HepG2 (cell line): ENCODE results near the gene BICRAL. TPM values are rescaled to one million over a fixed set of nuclear protein-coding genes. Genes with fewer than 3 reads are reported as not detected.

ENCODE experiments used
- ARID2 ChIP-seq: sonication (generic); formaldehyde crosslinking; IDR thresholded peaks from 2 replicates; pipeline ENCODE4 v1.8.1; 2022; ENCODE audit warnings: mild to moderate bottlenecking, missing genetic modification reagents, borderline replicate concordance
- CHCHD3 ChIP-seq: sonication (generic); formaldehyde crosslinking; IDR thresholded peaks from 2 replicates; pipeline ENCODE4 v1.8.0; 2022; ENCODE audit warnings: mild to moderate bottlenecking, missing genetic modification reagents, moderate library complexity
- CREB1 ChIP-seq, 2 experiments: fragments of 450-650 bp in 1 of 2; IDR thresholded peaks; 2 replicates each; pipeline ENCODE4 v1.6.1; 2016 to 2017; ENCODE audit warnings: control low read depth in 1 of 2, mild to moderate bottlenecking in 1 of 2, missing compliant biosample characterization in 1 of 2, missing genetic modification characterization in 1 of 2
- DMTF1 ChIP-seq: sonication (generic); formaldehyde crosslinking; IDR thresholded peaks from 2 replicates; pipeline ENCODE4 v1.4.0; 2020; ENCODE audit warnings: mild to moderate bottlenecking, missing genetic modification reagents
- ETV6 ChIP-seq: sonication (generic); formaldehyde crosslinking; conservative IDR thresholded peaks from 2 replicates; pipeline ENCODE4 v1.4.0; 2020; ENCODE audit warnings: missing genetic modification reagents
- HOMEZ ChIP-seq: IDR thresholded peaks from 2 replicates; pipeline ENCODE4 v1.6.1; 2016; ENCODE audit warnings: low read depth
- HOXD1 ChIP-seq: sonication (generic); formaldehyde crosslinking; IDR thresholded peaks from 2 replicates; pipeline ENCODE4 v1.5.0; 2020; ENCODE audit warnings: missing genetic modification reagents
- KDM1A ChIP-seq: IDR thresholded peaks from 2 replicates; pipeline ENCODE4 v1.6.1; 2016; ENCODE audit warnings: missing compliant biosample characterization
- KLF16 ChIP-seq, 2 experiments: sonication (generic) in 1 of 2; formaldehyde crosslinking in 1 of 2; IDR thresholded peaks; 2 replicates each; pipeline versions ENCODE4 v1.6.1 to v1.8.0; 2016 to 2023; ENCODE audit warnings: missing genetic modification reagents in 2 of 2, missing compliant biosample characterization in 1 of 2
- MBD4 ChIP-seq: IDR thresholded peaks from 2 replicates; pipeline ENCODE4 v1.6.1; 2012; ENCODE audit warnings: low read length, inconsistent platforms, borderline replicate concordance
- MIXL1 ChIP-seq: IDR thresholded peaks from 2 replicates; pipeline ENCODE4 v1.6.1; 2016
- REL ChIP-seq: sonication (generic); formaldehyde crosslinking; conservative IDR thresholded peaks from 2 replicates; pipeline ENCODE4 v1.8.0; 2022; ENCODE audit warnings: mild to moderate bottlenecking, missing genetic modification reagents, moderate library complexity
- SNAPC2 ChIP-seq: sonication (generic); formaldehyde crosslinking; IDR thresholded peaks from 2 replicates; pipeline ENCODE4 v1.8.1; 2022; ENCODE audit warnings: mild to moderate bottlenecking, missing genetic modification reagents
- SP1 ChIP-seq, 2 experiments: fragments of 450-650 bp in 1 of 2; sonication (generic) in 1 of 2; formaldehyde crosslinking in 1 of 2; IDR thresholded peaks; 2 replicates each; pipeline versions ENCODE4 v1.4.0 to v1.6.1; 2016 to 2020; ENCODE audit warnings: missing genetic modification reagents in 1 of 2
- TGIF2 ChIP-seq: IDR thresholded peaks from 2 replicates; pipeline ENCODE4 v1.6.1; 2016; ENCODE audit warnings: control low read depth, missing compliant biosample characterization
- ZBTB1 ChIP-seq: sonication (generic); formaldehyde crosslinking; IDR thresholded peaks from 2 replicates; pipeline ENCODE4 v1.4.0; 2020; ENCODE audit warnings: missing genetic modification reagents, borderline replicate concordance
- ZFAT ChIP-seq: sonication (generic); formaldehyde crosslinking; conservative IDR thresholded peaks from 2 replicates; pipeline ENCODE4 v1.8.1; 2023; ENCODE audit warnings: missing genetic modification reagents, inconsistent platforms
- ZKSCAN5 ChIP-seq: sonication (generic); formaldehyde crosslinking; IDR thresholded peaks from 2 replicates; pipeline ENCODE4 v1.5.1; 2020; ENCODE audit warnings: mild to moderate bottlenecking, missing genetic modification reagents
- ZNF205 ChIP-seq: IDR thresholded peaks from 2 replicates; pipeline ENCODE4 v1.6.1; 2018; ENCODE audit warnings: missing biosample characterization, missing genetic modification reagents
- ZNF282 ChIP-seq: fragments of 450-650 bp; IDR thresholded peaks from 2 replicates; pipeline ENCODE4 v1.6.1; 2018; ENCODE audit not compliant: partially characterized antibody
- ZNF550 ChIP-seq: sonication (generic); formaldehyde crosslinking; IDR thresholded peaks from 2 replicates; pipeline ENCODE4 v1.4.0; 2020; ENCODE audit warnings: mild to moderate bottlenecking, missing genetic modification reagents, borderline replicate concordance
- ZNF572 ChIP-seq: sonication (generic); formaldehyde crosslinking; IDR thresholded peaks from 2 replicates; pipeline ENCODE4 v1.5.1; 2020; ENCODE audit warnings: mild to moderate bottlenecking, missing genetic modification reagents
- ZNF629 ChIP-seq: sonication (generic); formaldehyde crosslinking; conservative IDR thresholded peaks from 2 replicates; pipeline ENCODE4 v1.5.0; 2020; ENCODE audit warnings: missing genetic modification reagents
- ZNF776 ChIP-seq: sonication (generic); formaldehyde crosslinking; IDR thresholded peaks from 2 replicates; pipeline ENCODE4 v1.4.0; 2020; ENCODE audit warnings: mild to moderate bottlenecking, missing genetic modification reagents
- ZSCAN12 ChIP-seq: sonication (generic); formaldehyde crosslinking; IDR thresholded peaks from 2 replicates; pipeline ENCODE4 v1.9.0; 2021; ENCODE audit warnings: mild to moderate bottlenecking, missing genetic modification reagents
- polyA plus RNA-seq, 8 experiments: library from polyadenylated mRNA; depleted of rRNA in 3 of 8; stranded (reverse) in 7 of 8; unstranded in 1 of 8; fragments of >200 nt; fragmentation: Illumina TruSeq in 4 of 8; extraction: Trizol in 4 of 8; gene quantifications; 2 replicates each; pipeline versions ENCODE4 v1.2.1 to v1.2.3, GENCODE V29; 2011 to 2016; ENCODE audit warnings: low read depth in 4 of 8, missing spikeins in 1 of 8, mixed read lengths in 1 of 8; ENCODE audit not compliant: insufficient read depth in 1 of 8
- total RNA-seq, 5 experiments: library from RNA; depleted of rRNA; stranded (reverse); fragments of >200 nt; fragmentation: Illumina TruSeq; extraction: Trizol; gene quantifications; 2 replicates each; pipeline ENCODE4 v1.2.3, GENCODE V29; 2016; ENCODE audit warnings: low read depth in 1 of 5
- TF ChIP-seq, protein P1 (sequence below): sonication (generic); formaldehyde crosslinking; IDR thresholded peaks from 2 replicates; pipeline ENCODE4 v1.4.0; 2020; ENCODE audit warnings: missing genetic modification reagents, borderline replicate concordance

The BICRAL gene
- total and polyA plus RNA-seq, 2 of the 13 experiments (the other 11 are each of a cell fraction or from before 2014, with no cell fraction given), result 5.0 to 13.5 TPM

DNA sequence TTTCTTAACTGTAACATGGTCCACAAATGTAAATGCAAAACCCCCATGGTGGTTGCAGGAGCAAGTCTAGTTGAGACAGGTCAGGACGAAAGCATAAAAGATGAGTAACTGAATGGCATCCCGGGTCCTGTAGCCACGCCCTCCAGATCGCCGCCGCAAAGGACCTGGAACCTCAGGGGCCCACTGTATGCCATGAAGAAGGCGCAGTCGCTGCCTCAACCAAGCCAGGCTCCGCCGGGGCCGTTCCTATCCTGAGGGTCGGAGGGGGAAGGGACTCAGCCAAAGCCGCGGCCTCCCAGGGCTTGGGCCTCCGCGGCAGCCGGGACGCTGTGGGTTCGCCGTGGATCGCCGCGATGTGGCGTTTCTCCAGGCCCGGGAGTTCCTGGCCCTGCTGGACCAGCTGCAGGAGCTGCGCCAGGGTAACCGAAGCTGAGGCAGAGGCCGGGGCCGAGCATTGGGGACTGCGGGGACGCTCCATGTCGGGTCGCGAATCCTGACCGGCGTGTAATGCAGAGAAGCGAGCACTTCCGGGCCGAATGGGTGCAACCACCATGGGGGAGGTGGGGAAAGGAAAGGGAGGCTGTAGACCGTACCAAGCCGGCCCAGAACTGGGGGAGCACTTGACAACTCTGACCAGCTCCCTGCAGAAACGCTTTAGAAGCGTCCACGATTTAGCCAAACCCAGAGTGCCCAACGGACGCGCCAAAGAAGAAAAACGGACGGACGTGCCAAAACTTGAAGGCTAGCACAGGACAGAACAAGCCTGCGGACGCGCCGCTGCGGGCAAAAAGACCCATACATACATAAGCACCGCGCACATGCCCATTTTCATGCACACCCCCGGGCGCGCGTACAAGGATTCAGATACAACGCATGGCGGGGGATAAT, 108.7 kb downstream of the BICRAL start (continued):
- TF ChIP-seq CREB1 (IDR thresholded peaks at IDR 0.05) (peak; percentile 40; the same call in 1 of the 2 replicates), CREB1 (CRISPR knock-in tag; IDR thresholded peaks at IDR 0.05) (peak; percentile 74), MBD4 (peak; percentile 92; the same call in 1 of the 2 replicates), DMTF1 (CRISPR knock-in tag) (no peak; the same call in 1 of the 2 replicates), CHCHD3 (CRISPR knock-in tag) (no peak), KDM1A (CRISPR knock-in tag) (no peak), MIXL1 (peak; percentile 63), REL (CRISPR knock-in tag) (peak; percentile 98), ZKSCAN5 (0 out of 2 replicates have a peak, but pooled peaks have one; percentile 65), KLF16 (CRISPR knock-in tag; IDR thresholded peaks at IDR 0.05) (peak in 1 of 2 experiments; percentile 80; a peak in 2 of 4 replicates), ZNF550 (CRISPR knock-in tag) (no peak; the same call in none of the 2 replicates), HOXD1 (CRISPR knock-in tag) (peak; percentile 81; the same call in 1 of the 2 replicates), ZSCAN12 (CRISPR knock-in tag) (no peak; the same call in 1 of the 2 replicates), ZBTB1 (CRISPR knock-in tag) (no peak; the same call in 1 of the 2 replicates), ZNF629 (CRISPR knock-in tag) (peak; percentile 37; the same call in 1 of the 2 replicates), TGIF2 (peak; percentile 56; the same call in 1 of the 2 replicates), ZNF776 (CRISPR knock-in tag) (no peak; the same call in 1 of the 2 replicates), ETV6 (CRISPR knock-in tag) (peak; percentile 58; the same call in 1 of the 2 replicates), SP1 (IDR thresholded peaks at IDR 0.05) (no peak), SP1 (CRISPR knock-in tag; IDR thresholded peaks at IDR 0.05) (no peak; the same call in none of the 2 replicates), ARID2 (CRISPR knock-in tag) (peak; percentile 95), ZNF205 (CRISPR knock-in tag) (peak; percentile 93), ZNF282 (no peak), HOMEZ (no peak), SNAPC2 (CRISPR knock-in tag) (peak; percentile 91), ZNF572 (CRISPR knock-in tag) (no peak), ZFAT (CRISPR knock-in tag) (no peak)
- TF ChIP-seq, protein P1, sequence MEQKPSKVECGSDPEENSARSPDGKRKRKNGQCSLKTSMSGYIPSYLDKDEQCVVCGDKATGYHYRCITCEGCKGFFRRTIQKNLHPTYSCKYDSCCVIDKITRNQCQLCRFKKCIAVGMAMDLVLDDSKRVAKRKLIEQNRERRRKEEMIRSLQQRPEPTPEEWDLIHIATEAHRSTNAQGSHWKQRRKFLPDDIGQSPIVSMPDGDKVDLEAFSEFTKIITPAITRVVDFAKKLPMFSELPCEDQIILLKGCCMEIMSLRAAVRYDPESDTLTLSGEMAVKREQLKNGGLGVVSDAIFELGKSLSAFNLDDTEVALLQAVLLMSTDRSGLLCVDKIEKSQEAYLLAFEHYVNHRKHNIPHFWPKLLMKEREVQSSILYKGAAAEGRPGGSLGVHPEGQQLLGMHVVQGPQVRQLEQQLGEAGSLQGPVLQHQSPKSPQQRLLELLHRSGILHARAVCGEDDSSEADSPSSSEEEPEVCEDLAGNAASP (CRISPR knock-in tag), result peak; percentile 65
